Endothelial cell of umbilical vein (primary cell): ENCODE data around the gene FMN1. TPM values are rescaled to one million over a fixed set of nuclear protein-coding genes. Genes with fewer than 3 reads are reported as not detected.

ENCODE experiments used
- BruUV-seq: library from RNA; stranded (reverse); fragments of 400-500 nt; replicated peaks from 2 replicates; lab custom pipeline; 2021; lab: Mats Ljungman, UMichigan
- CTCF ChIA-PET: fragments of 300-600, 350-600 bp; sonication (Branson Sonifier 250); formaldehyde crosslinking; loops from one replicate; lab custom pipeline; 2021; ENCODE audit warnings: antibody characterized with exemption, inconsistent platforms; lab: Charles Lee
- POLR2A ChIA-PET: fragments of 300-600, 350-600 bp; sonication (Branson Sonifier 250); formaldehyde crosslinking; loops from one replicate; lab custom pipeline; 2021; ENCODE audit warnings: antibody characterized with exemption, inconsistent platforms; lab: Charles Lee
- DNase-seq: peaks from one replicate; pipeline ENCODE4 v3.0.0-alpha.2; 2011; ENCODE audit warnings: low read depth, low spot score
- FAIRE-seq: peaks from 2 replicates; lab custom pipeline; 2011; peaks lifted over from hg19 to GRCh38; lab: Jason Lieb, UNC
- H2AFZ ChIP-seq: 2 replicates; pipeline ENCODE4 v1.6.0; 2012; ENCODE audit warnings: low read depth, low read length, control low read depth, inconsistent platforms
- H3K27ac ChIP-seq: 2 replicates; pipeline ENCODE4 v1.5.1; 2011; ENCODE audit warnings: low read depth, mild to moderate bottlenecking, control low read depth, low read length, moderate library complexity; ENCODE audit not compliant: insufficient read depth
- H3K27me3 ChIP-seq, 2 experiments: 2 replicates each; pipeline versions ENCODE4 v1.6.0 to v1.6.1; 2011; ENCODE audit warnings: low read length in 2 of 2, mixed read lengths in 1 of 2; ENCODE audit not compliant: control insufficient read depth in 2 of 2, insufficient read depth in 2 of 2
- H3K36me3 ChIP-seq, 2 experiments: 2 replicates in 1 of 2; 3 replicates in 1 of 2; pipeline ENCODE4 v1.5.1; 2011; ENCODE audit warnings: low read length in 2 of 2, mild to moderate bottlenecking in 1 of 2, moderate library complexity in 1 of 2; ENCODE audit not compliant: control insufficient read depth in 2 of 2, insufficient read depth in 2 of 2; ENCODE audit errors: extremely low read depth in 1 of 2
- H3K4me1 ChIP-seq: 3 replicates; pipeline ENCODE4 v1.5.1; 2011; ENCODE audit warnings: mild to moderate bottlenecking, low read length; ENCODE audit not compliant: control insufficient read depth, insufficient read depth; ENCODE audit errors: extremely low read depth
- H3K4me2 ChIP-seq: 2 replicates; pipeline ENCODE4 v1.6.1; 2011; ENCODE audit warnings: low read length, control low read depth, mixed read lengths; ENCODE audit not compliant: insufficient read depth
- H3K4me3 ChIP-seq, 3 experiments: fragments of 200-600 bp in 1 of 3; sonication (generic), shearing (Covaris generic) in 1 of 3; replicated peaks in 1 of 3; 2 replicates each; pipeline ENCODE4 v1.5.1; 2011 to 2016; ENCODE audit warnings: control low read depth in 3 of 3, low read length in 3 of 3, mild to moderate bottlenecking in 2 of 3, inconsistent platforms in 1 of 3, low read depth in 1 of 3, moderate library complexity in 1 of 3; ENCODE audit not compliant: insufficient read depth in 1 of 3
- H3K79me2 ChIP-seq: 2 replicates; pipeline ENCODE4 v1.6.0; 2012; ENCODE audit warnings: low read length, inconsistent platforms; ENCODE audit not compliant: control insufficient read depth, insufficient read depth
- H3K9ac ChIP-seq: replicated peaks from 2 replicates; pipeline ENCODE3; 2011; ENCODE audit warnings: low read length, control low read depth; ENCODE audit not compliant: insufficient read depth; ENCODE audit errors: extremely low read depth
- H3K9me1 ChIP-seq: replicated peaks from 3 replicates; pipeline ENCODE4 v1.6.0; 2011; ENCODE audit warnings: mild to moderate bottlenecking, low read length; ENCODE audit not compliant: control insufficient read depth, insufficient read depth; ENCODE audit errors: extremely low read depth
- H3K9me3 ChIP-seq: replicated peaks from 2 replicates; pipeline ENCODE4 v1.5.1; 2012; ENCODE audit warnings: low read length, inconsistent platforms; ENCODE audit not compliant: control insufficient read depth, insufficient read depth
- H4K20me1 ChIP-seq: replicated peaks from 2 replicates; pipeline ENCODE3; 2011; ENCODE audit warnings: mild to moderate bottlenecking, low read length; ENCODE audit not compliant: control insufficient read depth, insufficient read depth; ENCODE audit errors: extremely low read depth
- EZH2 ChIP-seq: IDR thresholded peaks from 2 replicates; pipeline ENCODE4 v1.6.1; 2012; ENCODE audit warnings: borderline replicate concordance, low read depth, mild to moderate bottlenecking, moderate library complexity, low read length, inconsistent platforms; ENCODE audit not compliant: severe bottlenecking
- FOS ChIP-seq: IDR thresholded peaks from 2 replicates; pipeline ENCODE4 v1.6.1; 2011; ENCODE audit warnings: mild to moderate bottlenecking, low read length, moderate library complexity, borderline replicate concordance; ENCODE audit not compliant: insufficient read depth
- GATA2 ChIP-seq: IDR thresholded peaks from 2 replicates; pipeline ENCODE4 v1.7.0; 2011; ENCODE audit warnings: low read depth, mild to moderate bottlenecking, moderate library complexity, mixed read lengths, low read length; ENCODE audit not compliant: insufficient read length, insufficient read depth
- JUN ChIP-seq: IDR thresholded peaks from 2 replicates; pipeline ENCODE4 v1.6.1; 2011; ENCODE audit warnings: borderline replicate concordance, low read depth; ENCODE audit not compliant: insufficient read length, insufficient read depth
- MYC ChIP-seq: IDR thresholded peaks from one replicate; pipeline ENCODE4 v1.6.1; 2011; ENCODE audit warnings: mild to moderate bottlenecking, low read depth, low read length
- POLR2A ChIP-seq: IDR thresholded peaks from 2 replicates; pipeline ENCODE4 v1.6.1; 2012; ENCODE audit warnings: low read depth, mild to moderate bottlenecking, control low read depth, low read length
- POLR2AphosphoS5 ChIP-seq: IDR thresholded peaks from 2 replicates; pipeline ENCODE4 v1.6.1; 2012; ENCODE audit warnings: low read depth, mild to moderate bottlenecking, control low read depth, low read length, moderate library complexity; ENCODE audit not compliant: insufficient read depth
- dilution Hi-C: fragments of 300-500 bp; cut with MboI; formaldehyde crosslinking; loops from one replicate; pipeline ENCODE4 v1.15.0; 2019; ENCODE audit warnings: low sequenced_read_pairs; ENCODE audit not compliant: extremely low pct_ligation_motif_present
- intact Hi-C: fragments of 100-400 bp; cut with micrococcal nuclease; formaldehyde crosslinking; loops from one replicate; pipeline ENCODE4 v1.10.0; 2022
- polyA plus RNA-seq, 4 experiments: library from polyadenylated mRNA; depleted of rRNA in 3 of 4; stranded (reverse) in 3 of 4; unstranded in 1 of 4; fragments of >200 nt; gene quantifications; 2 replicates each; pipeline versions ENCODE4 v1.2.1 to v1.2.3, GENCODE V29; 2011 to 2012; ENCODE audit warnings: missing spikeins in 1 of 4
- total RNA-seq: library from RNA; stranded (reverse); gene quantifications from 2 replicates; pipeline ENCODE4 v1.2.3, GENCODE V29; 2021
- TF ChIP-seq, protein P1 (sequence below), 2 donors: IDR thresholded peaks; 1 replicate in 1 of 2; 2 replicates in 1 of 2; pipeline ENCODE4 v1.5.1; 2011; ENCODE audit warnings: low read length in 2 of 2, mild to moderate bottlenecking in 2 of 2, moderate library complexity in 2 of 2, control low read depth in 1 of 2, inconsistent platforms in 1 of 2, low read depth in 1 of 2; ENCODE audit not compliant: insufficient read depth in 1 of 2; ENCODE audit errors: extremely low read depth in 1 of 2
- TF ChIP-seq, protein P2 (sequence below): IDR thresholded peaks from 2 replicates; pipeline ENCODE4 v1.6.1; 2011; ENCODE audit not compliant: insufficient read depth, insufficient read length

The FMN1 gene
- total and polyA plus RNA-seq, 2 donors (not counting 3 experiments of a cell fraction or from before 2014, with no cell fraction given), result 0.01 to 0.29 TPM

DNA sequence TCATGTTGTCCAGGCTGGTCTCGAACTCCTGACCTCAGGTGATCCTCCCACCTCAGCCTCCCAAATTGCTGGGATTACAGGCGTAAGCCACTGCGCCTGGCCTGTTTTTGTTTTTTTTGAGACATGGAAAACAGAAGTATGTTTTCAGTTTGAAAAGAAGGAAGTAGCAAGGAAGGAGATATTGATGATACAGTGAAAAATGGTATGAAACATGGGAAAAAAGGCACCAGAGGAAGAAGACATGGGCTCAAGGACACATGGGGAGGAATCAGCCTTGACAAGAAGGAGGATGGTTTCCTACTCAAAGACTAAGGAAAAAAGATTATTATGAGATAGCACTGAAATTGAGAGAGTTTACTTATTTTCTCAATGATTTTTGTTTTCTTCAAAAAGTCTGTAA lies 30.7 kb downstream of the FMN1 start:
- no peak for TF ChIP-seq GATA2
- TF ChIP-seq EZH2, result no peak
- TF ChIP-seq FOS, result no peak
- TF ChIP-seq, protein P1, sequence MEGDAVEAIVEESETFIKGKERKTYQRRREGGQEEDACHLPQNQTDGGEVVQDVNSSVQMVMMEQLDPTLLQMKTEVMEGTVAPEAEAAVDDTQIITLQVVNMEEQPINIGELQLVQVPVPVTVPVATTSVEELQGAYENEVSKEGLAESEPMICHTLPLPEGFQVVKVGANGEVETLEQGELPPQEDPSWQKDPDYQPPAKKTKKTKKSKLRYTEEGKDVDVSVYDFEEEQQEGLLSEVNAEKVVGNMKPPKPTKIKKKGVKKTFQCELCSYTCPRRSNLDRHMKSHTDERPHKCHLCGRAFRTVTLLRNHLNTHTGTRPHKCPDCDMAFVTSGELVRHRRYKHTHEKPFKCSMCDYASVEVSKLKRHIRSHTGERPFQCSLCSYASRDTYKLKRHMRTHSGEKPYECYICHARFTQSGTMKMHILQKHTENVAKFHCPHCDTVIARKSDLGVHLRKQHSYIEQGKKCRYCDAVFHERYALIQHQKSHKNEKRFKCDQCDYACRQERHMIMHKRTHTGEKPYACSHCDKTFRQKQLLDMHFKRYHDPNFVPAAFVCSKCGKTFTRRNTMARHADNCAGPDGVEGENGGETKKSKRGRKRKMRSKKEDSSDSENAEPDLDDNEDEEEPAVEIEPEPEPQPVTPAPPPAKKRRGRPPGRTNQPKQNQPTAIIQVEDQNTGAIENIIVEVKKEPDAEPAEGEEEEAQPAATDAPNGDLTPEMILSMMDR (IDR thresholded peaks at IDR 0.05; ENCODE audit: extremely low read depth in 1 of 2, insufficient read depth in 1 of 2, low read depth in 1 of 2, low read length in 2 of 2), result no peak
- no peak for TF ChIP-seq JUN
- no peak for TF ChIP-seq POLR2A
- TF ChIP-seq, protein P2, sequence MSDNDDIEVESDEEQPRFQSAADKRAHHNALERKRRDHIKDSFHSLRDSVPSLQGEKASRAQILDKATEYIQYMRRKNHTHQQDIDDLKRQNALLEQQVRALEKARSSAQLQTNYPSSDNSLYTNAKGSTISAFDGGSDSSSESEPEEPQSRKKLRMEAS, result no peak
- no peak for TF ChIP-seq POLR2AphosphoS5
- TF ChIP-seq MYC, result no peak

More for the DNA sequence above, 30.7 kb downstream of the FMN1 start:
- no peak overlapping the region for H3K4me2 ChIP-seq
- no peaks in the 10 kb centered on the region for H3K9me1 ChIP-seq
- CTCF ChIA-PET, result no interaction called here
- H3K9me3 ChIP-seq, result no peaks in the 10 kb centered on the region
- no peak overlapping the region for H2AFZ ChIP-seq
- H3K9ac ChIP-seq, result no peak overlapping the region
- FAIRE-seq (no peak), DNase-seq (no peak)
- intact Hi-C loops, result no loop called here
- H3K27ac ChIP-seq, result no peak overlapping the region
- H3K79me2 ChIP-seq, result no peaks in the 10 kb centered on the region
- H3K4me3 ChIP-seq, result no peak overlapping the region
- no peaks in the 10 kb centered on the region for H4K20me1 ChIP-seq
- no peaks in the 10 kb centered on the region for H3K36me3 ChIP-seq
- H3K27me3 ChIP-seq, result no peaks in the 10 kb centered on the region
- dilution Hi-C loops, result no loop called here
- POLR2A ChIA-PET, result no interaction called here
- BruUV-seq, result no TSS peak
- no peaks in the 10 kb centered on the region for H3K4me1 ChIP-seq
